IPS-18a (cell line): ENCODE results near the gene ZNF316.
"Not testable (repeated sequence)": the region's sequence is repeated elsewhere in the genome, so short reads cannot be mapped to it uniquely, and the experiment has no call there.

ENCODE experiments used
- H3K27ac ChIP-seq: one replicate; pipeline ENCODE4 v1.5.1; 2013; ENCODE audit warnings: low read length
- H3K27me3 ChIP-seq: one replicate; pipeline ENCODE4 v1.6.1; 2013; ENCODE audit warnings: mild to moderate bottlenecking, low read length; ENCODE audit not compliant: control insufficient read depth, insufficient read depth
- H3K36me3 ChIP-seq: one replicate; pipeline ENCODE4 v1.6.1; 2013; ENCODE audit warnings: low read depth, low read length; ENCODE audit not compliant: control insufficient read depth
- H3K4me1 ChIP-seq: one replicate; pipeline ENCODE4 v1.6.1; 2013; ENCODE audit warnings: low read depth, low read length; ENCODE audit not compliant: control insufficient read depth
- H3K4me3 ChIP-seq: one replicate; pipeline ENCODE4 v1.5.1; 2013; ENCODE audit warnings: low read length
- H3K9ac ChIP-seq: one replicate; pipeline ENCODE4 v1.6.1; 2013; ENCODE audit warnings: mild to moderate bottlenecking, low read length, moderate library complexity
- H3K9me3 ChIP-seq: one replicate; pipeline ENCODE4 v1.6.1; 2013; ENCODE audit warnings: low read depth, low read length; ENCODE audit not compliant: control insufficient read depth

ZNF316 gene

GRCh38 chr7:6658618-6659345 is 21.7 kb downstream of the ZNF316 start:
- Histone ChIP-seq H3K9me3 (no peaks in the 10 kb centered on the region), H3K36me3 (no peaks in the 10 kb centered on the region), H3K9ac (no peak overlapping the region), H3K4me3 (no peak overlapping the region), H3K27me3 (no peaks in the 10 kb centered on the region), H3K27ac (no peak overlapping the region), H3K4me1 (no peaks in the 10 kb centered on the region)

GRCh38 chr7:6670851-6671250 is 33.7 kb downstream of the ZNF316 start:
- not testable (repeated sequence) for H3K9ac ChIP-seq
- H3K9me3 ChIP-seq: peaks cover 45% of the 10 kb centered on the region

GRCh38 chr7:6675807-6676405 is 38.8 kb downstream of the ZNF316 start:
- no peak overlapping the region for H3K4me3 ChIP-seq

More at GRCh38 chr7:6670851-6671250, 33.7 kb downstream of the ZNF316 start:
- not testable (repeated sequence) for H3K4me1 ChIP-seq, H3K27ac ChIP-seq, H3K27me3 ChIP-seq, H3K4me3 ChIP-seq
- H3K36me3 ChIP-seq: peaks cover 11% of the 10 kb centered on the region

DNA sequence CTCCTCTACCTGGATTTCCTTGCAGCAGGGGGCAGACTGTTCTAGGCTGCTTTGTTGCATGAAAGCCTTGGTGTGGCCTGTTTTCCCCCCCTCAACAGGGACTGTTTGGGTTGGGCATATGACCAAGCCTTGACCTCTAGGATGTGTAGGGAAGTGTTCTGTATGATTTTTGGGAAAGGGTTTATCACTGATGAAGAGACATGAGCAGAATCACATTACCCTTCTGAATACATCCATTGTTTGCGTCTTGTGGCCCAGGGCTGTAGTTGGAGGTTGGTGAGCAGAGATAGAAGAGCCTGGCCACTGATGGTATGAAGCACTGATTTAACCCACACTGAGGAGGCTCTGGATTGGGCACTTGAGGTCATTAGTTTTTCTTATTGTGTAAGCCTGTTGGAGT is 43.0 kb downstream of the ZNF316 start:
- Histone ChIP-seq H3K36me3 (no peaks in the 10 kb centered on the region), H3K4me1 (no peaks in the 10 kb centered on the region), H3K9me3 (peaks cover 79% of the 10 kb centered on the region), H3K9ac (no peak overlapping the region), H3K27ac (no peak overlapping the region), H3K4me3 (no peak overlapping the region), H3K27me3 (no peaks in the 10 kb centered on the region)

More at GRCh38 chr7:6675807-6676405, 38.8 kb downstream of the ZNF316 start:
- no peaks in the 10 kb centered on the region for H3K27me3 ChIP-seq
- no peaks in the 10 kb centered on the region for H3K4me1 ChIP-seq
- peaks cover 11% of the 10 kb centered on the region for H3K36me3 ChIP-seq
- no peak overlapping the region for H3K9ac ChIP-seq
- H3K27ac ChIP-seq: no peak overlapping the region
- H3K9me3 ChIP-seq: peaks cover 74% of the 10 kb centered on the region

DNA sequence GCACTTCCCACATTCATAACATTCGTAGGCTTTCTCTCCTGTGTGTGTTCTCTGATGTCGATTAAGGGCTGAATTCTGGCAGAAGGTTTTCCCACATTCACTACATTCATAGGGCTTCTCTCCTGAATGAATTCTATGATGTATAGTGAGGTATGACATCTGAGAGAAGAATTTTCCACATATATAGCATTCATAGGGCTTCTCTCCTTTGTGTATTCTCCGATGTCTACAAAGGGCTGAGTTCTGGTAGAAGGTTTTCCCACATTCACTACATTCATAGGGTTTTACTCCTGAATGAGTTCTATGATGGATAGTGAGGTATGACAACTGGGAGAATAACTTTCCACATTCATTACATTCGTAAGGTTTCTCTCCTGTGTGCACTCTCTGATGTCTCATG is 54.0 kb downstream of the ZNF316 start:
- Histone ChIP-seq H3K9me3 (peaks cover 95% of the 10 kb centered on the region), H3K4me3 (peak overlapping the region; percentile 35)

DNA sequence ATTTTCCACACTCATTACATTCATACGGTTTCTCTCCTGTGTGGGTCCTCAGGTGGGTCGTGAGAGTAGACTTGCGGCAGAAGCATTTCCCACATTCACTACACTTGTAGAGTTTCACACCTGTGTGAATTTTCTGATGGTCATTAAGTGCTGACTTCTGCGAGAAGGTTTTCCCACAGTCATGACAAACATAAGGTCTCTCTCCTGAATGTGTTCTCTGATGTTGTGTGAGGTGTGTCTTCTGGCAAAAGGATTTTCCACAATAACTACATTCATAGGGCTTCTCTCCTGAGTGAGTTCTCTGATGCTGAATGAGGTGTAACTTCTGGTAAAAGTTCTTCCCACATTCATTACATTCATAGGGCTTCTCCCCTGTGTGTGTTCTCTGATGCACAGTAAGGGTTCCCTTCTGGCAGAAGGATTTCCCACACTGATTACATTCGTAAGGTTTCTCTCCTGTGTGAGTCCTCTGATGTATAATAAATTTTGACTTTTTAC is 54.5 kb downstream of the ZNF316 start:
- no peak overlapping the region for H3K4me3 ChIP-seq

More for the DNA sequence above, 54.0 kb downstream of the ZNF316 start:
- peaks cover 91% of the 10 kb centered on the region for H3K36me3 ChIP-seq
- H3K4me1 ChIP-seq: no peaks in the 10 kb centered on the region
- H3K27ac ChIP-seq: no peak overlapping the region
- H3K27me3 ChIP-seq: no peaks in the 10 kb centered on the region
- no peak overlapping the region for H3K9ac ChIP-seq

GRCh38 chr7:6700793-6701192 is 63.7 kb downstream of the ZNF316 start:
- peaks cover 34% of the 10 kb centered on the region for H3K9me3 ChIP-seq
- H3K36me3 ChIP-seq: peaks cover 52% of the 10 kb centered on the region
- H3K4me3 ChIP-seq: no peak overlapping the region

More for the DNA sequence above, 54.5 kb downstream of the ZNF316 start:
- Histone ChIP-seq H3K36me3 (peaks cover 97% of the 10 kb centered on the region), H3K27me3 (no peaks in the 10 kb centered on the region), H3K27ac (no peak overlapping the region), H3K4me1 (no peaks in the 10 kb centered on the region), H3K9me3 (peaks cover 97% of the 10 kb centered on the region), H3K9ac (no peak overlapping the region)

DNA sequence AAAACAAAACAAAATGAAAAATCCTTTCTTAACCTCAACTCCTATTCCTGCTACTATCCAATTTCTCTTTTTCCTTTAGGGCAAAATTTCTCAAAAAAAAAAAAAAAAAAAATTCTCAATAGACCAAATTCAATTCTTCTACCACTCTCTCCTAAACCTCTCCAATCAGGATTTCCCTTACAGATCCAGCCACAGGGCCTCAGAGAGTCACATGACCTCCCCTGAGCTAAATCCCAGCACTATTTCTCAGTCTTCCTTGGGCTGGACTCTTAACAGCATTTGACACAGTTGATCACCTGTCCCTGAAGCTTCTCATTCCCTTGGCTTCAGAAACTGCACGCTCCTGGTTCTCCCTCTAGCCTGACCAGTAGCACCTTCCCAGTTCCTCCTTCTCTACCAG is 64.7 kb downstream of the ZNF316 start:
- Histone ChIP-seq H3K4me1 (no peaks in the 10 kb centered on the region), H3K36me3 (peaks cover 41% of the 10 kb centered on the region), H3K9me3 (peaks cover 24% of the 10 kb centered on the region), H3K9ac (no peak overlapping the region), H3K27me3 (no peaks in the 10 kb centered on the region), H3K27ac (no peak overlapping the region), H3K4me3 (no peak overlapping the region)

More at GRCh38 chr7:6700793-6701192, 63.7 kb downstream of the ZNF316 start:
- Histone ChIP-seq H3K27ac (no peak overlapping the region), H3K4me1 (no peaks in the 10 kb centered on the region), H3K9ac (no peak overlapping the region), H3K27me3 (no peaks in the 10 kb centered on the region)
